H9 (cell line): ENCODE measurements around the gene SEMA3C. TPM values are rescaled to one million over a fixed set of nuclear protein-coding genes. Genes with fewer than 3 reads are reported as not detected.

Experiments used
- DNase-seq: peaks from one replicate; pipeline ENCODE4 v3.0.0-alpha.2; 2017
- H2AFZ ChIP-seq: one replicate; pipeline ENCODE4 v1.6.1; 2013; ENCODE audit warnings: mild to moderate bottlenecking, low read length, control low read depth, moderate library complexity
- H2AK5ac ChIP-seq: 2 replicates; pipeline ENCODE4 v1.6.1; 2013; ENCODE audit warnings: low read length, control low read depth, mixed read lengths; ENCODE audit not compliant: insufficient read length
- H2BK120ac ChIP-seq: one replicate; pipeline ENCODE4 v1.6.1; 2013; ENCODE audit warnings: low read depth, mild to moderate bottlenecking, low read length, control low read depth, inconsistent platforms; ENCODE audit not compliant: poor library complexity, severe bottlenecking
- H2BK12ac ChIP-seq: 2 replicates; pipeline ENCODE4 v1.6.1; 2013; ENCODE audit warnings: low read length, control low read depth, mixed read lengths, low read depth; ENCODE audit not compliant: insufficient read length
- H2BK15ac ChIP-seq: 2 replicates; pipeline ENCODE4 v1.6.1; 2013; ENCODE audit warnings: low read depth, low read length, control low read depth
- H2BK20ac ChIP-seq: one replicate; pipeline ENCODE4 v1.6.1; 2013; ENCODE audit warnings: low read depth, mild to moderate bottlenecking, low read length, control low read depth, inconsistent platforms; ENCODE audit not compliant: poor library complexity, severe bottlenecking
- H2BK5ac ChIP-seq: 2 replicates; pipeline ENCODE4 v1.6.1; 2013; ENCODE audit warnings: low read length, control low read depth, mixed read lengths; ENCODE audit not compliant: insufficient read length
- H3K14ac ChIP-seq: 2 replicates; pipeline ENCODE4 v1.6.1; 2013; ENCODE audit warnings: low read length, control low read depth; ENCODE audit not compliant: insufficient read depth
- H3K18ac ChIP-seq: 2 replicates; pipeline ENCODE4 v1.6.1; 2013; ENCODE audit warnings: low read depth, mild to moderate bottlenecking, mixed read lengths, low read length, control low read depth; ENCODE audit not compliant: insufficient read length
- H3K23ac ChIP-seq: 2 replicates; pipeline ENCODE4 v1.6.1; 2013; ENCODE audit warnings: low read length, control low read depth, mixed read lengths, low read depth; ENCODE audit not compliant: insufficient read length
- H3K23me2 ChIP-seq: 2 replicates; pipeline ENCODE4 v1.6.1; 2013; ENCODE audit warnings: low read depth, mild to moderate bottlenecking, mixed read lengths, low read length, control low read depth; ENCODE audit not compliant: insufficient read length, poor library complexity, severe bottlenecking
- H3K27ac ChIP-seq: 2 replicates; pipeline ENCODE4 v1.5.1; 2013; ENCODE audit warnings: low read length, control low read depth, mixed read lengths, low read depth; ENCODE audit not compliant: insufficient read length
- H3K27me3 ChIP-seq: 2 replicates; pipeline ENCODE4 v1.6.1; 2013; ENCODE audit warnings: low read length, control low read depth, inconsistent platforms; ENCODE audit not compliant: insufficient read depth
- H3K4ac ChIP-seq: 2 replicates; pipeline ENCODE4 v1.6.1; 2013; ENCODE audit warnings: low read depth, mild to moderate bottlenecking, control low read depth, inconsistent platforms, low read length, moderate library complexity
- H3K4me1 ChIP-seq: 2 replicates; pipeline ENCODE4 v1.6.1; 2013; ENCODE audit warnings: low read length, control low read depth, inconsistent platforms; ENCODE audit not compliant: insufficient read depth
- H3K4me2 ChIP-seq: 2 replicates; pipeline ENCODE4 v1.6.1; 2013; ENCODE audit warnings: low read length, control low read depth, mixed read lengths; ENCODE audit not compliant: insufficient read length, insufficient read depth
- H3K56ac ChIP-seq: 2 replicates; pipeline ENCODE4 v1.6.1; 2013; ENCODE audit warnings: low read depth, mild to moderate bottlenecking, mixed read lengths, low read length, control low read depth; ENCODE audit not compliant: insufficient read length
- H3K79me1 ChIP-seq: 2 replicates; pipeline ENCODE4 v1.6.1; 2013; ENCODE audit warnings: low read depth, mild to moderate bottlenecking, moderate library complexity, low read length, control low read depth, inconsistent platforms; ENCODE audit not compliant: insufficient read depth, poor library complexity, severe bottlenecking
- H3K79me2 ChIP-seq: 2 replicates; pipeline ENCODE4 v1.6.1; 2013; ENCODE audit warnings: low read length, control low read depth, inconsistent platforms; ENCODE audit not compliant: insufficient read depth
- H3K9ac ChIP-seq: 2 replicates; pipeline ENCODE4 v1.6.1; 2013; ENCODE audit warnings: low read length, control low read depth, mixed read lengths; ENCODE audit not compliant: insufficient read length; ENCODE audit errors: extremely low read depth
- H3K9me3 ChIP-seq: one replicate; pipeline ENCODE4 v1.6.1; 2013; ENCODE audit warnings: low read depth, low read length, inconsistent platforms; ENCODE audit not compliant: control insufficient read depth
- H3T11ph ChIP-seq: one replicate; pipeline ENCODE4 v1.6.1; 2013; ENCODE audit warnings: mild to moderate bottlenecking, low read length, control low read depth, inconsistent platforms
- H4K20me1 ChIP-seq: one replicate; pipeline ENCODE4 v1.6.1; 2013; ENCODE audit not compliant: control insufficient read depth, insufficient read length, insufficient read depth
- H4K5ac ChIP-seq: 2 replicates; pipeline ENCODE4 v1.6.1; 2013; ENCODE audit warnings: low read depth, mild to moderate bottlenecking, mixed read lengths, low read length, control low read depth; ENCODE audit not compliant: insufficient read length
- H4K8ac ChIP-seq: replicated peaks from 2 replicates; pipeline ENCODE4 v1.6.1; 2013; ENCODE audit warnings: low read length, control low read depth, mixed read lengths, low read depth; ENCODE audit not compliant: insufficient read length
- H4K91ac ChIP-seq: 2 replicates; pipeline ENCODE4 v1.6.1; 2013; ENCODE audit warnings: low read depth, mild to moderate bottlenecking, moderate library complexity, mixed read lengths, low read length, control low read depth; ENCODE audit not compliant: insufficient read length
- H3K27ac Mint-ChIP-seq, 3 experiments: 2 replicates in 2 of 3; 3 replicates in 1 of 3; pipeline ENCODE4 v1.8.0; 2020 to 2021; ENCODE audit warnings: mixed read lengths in 3 of 3, mild to moderate bottlenecking in 1 of 3, moderate library complexity in 1 of 3
- H3K27me3 Mint-ChIP-seq: 2 replicates; pipeline ENCODE4 v1.8.0; 2021; ENCODE audit warnings: low read depth, mild to moderate bottlenecking, moderate library complexity, mixed read lengths
- H3K36me3 Mint-ChIP-seq, 3 experiments: 2 replicates in 2 of 3; 3 replicates in 1 of 3; pipeline ENCODE4 v1.8.0; 2020 to 2021; ENCODE audit warnings: low read depth in 3 of 3, mixed read lengths in 3 of 3; ENCODE audit not compliant: insufficient read depth in 1 of 3
- H3K4me1 Mint-ChIP-seq, 2 experiments: 2 replicates each; pipeline ENCODE4 v1.8.0; 2020; ENCODE audit warnings: mixed read lengths in 2 of 2
- H3K4me3 Mint-ChIP-seq, 2 experiments: 2 replicates in 1 of 2; 3 replicates in 1 of 2; pipeline ENCODE4 v1.8.0; 2020 to 2021; ENCODE audit warnings: mild to moderate bottlenecking in 2 of 2, mixed read lengths in 2 of 2, moderate library complexity in 1 of 2
- H3K9me3 Mint-ChIP-seq, 2 experiments: 2 replicates in 1 of 2; 3 replicates in 1 of 2; pipeline ENCODE4 v1.8.0; 2020; ENCODE audit warnings: mild to moderate bottlenecking in 2 of 2, mixed read lengths in 2 of 2, moderate library complexity in 1 of 2
- CTCF ChIP-seq: fragments of 200-600 bp; sonication (generic); conservative IDR thresholded peaks from 3 replicates; pipeline ENCODE4 v1.8.0; 2021; ENCODE audit warnings: antibody characterized with exemption, mild to moderate bottlenecking
- WGBS: extraction: QIAGEN DNeasy Blood & Tissue Kit; methylation state at CpG from one replicate; pipeline ENCODE4 v1.1.7; 2013; ENCODE audit warnings: missing lambda C conversion rate, low lambda C conversion rate, mixed read lengths; ENCODE audit not compliant: insufficient read length; ENCODE audit errors: extremely low coverage; 5-methylcytosine and 5-hydroxymethylcytosine counted together
- total RNA-seq: library from RNA; stranded (reverse); gene quantifications from 2 replicates; pipeline ENCODE4 v1.2.1, GENCODE V29; 2021

SEMA3C gene
- total RNA-seq, 1 experiment from 2014 or later: 1.6 TPM

- Histone ChIP-seq H3K79me2 (no peaks in the 10 kb centered on the region), H3K18ac (no peak overlapping the region), H2AFZ (no peak overlapping the region), H3K14ac (no peak overlapping the region), H3K4ac (no peak overlapping the region), H4K8ac (no peak overlapping the region), H2BK15ac (no peak overlapping the region), H4K91ac (no peak overlapping the region), H2BK12ac (no peak overlapping the region), H3T11ph (no peak overlapping the region), H2AK5ac (no peak overlapping the region), H3K27me3 (no peaks in the 10 kb centered on the region), H3K79me1 (no peaks in the 10 kb centered on the region), H3K56ac (no peak overlapping the region), H3K27ac (no peak overlapping the region), H4K5ac (no peak overlapping the region), H3K4me2 (no peak overlapping the region), H3K9ac (no peak overlapping the region), H3K4me1 (no peaks in the 10 kb centered on the region), H2BK20ac (no peak overlapping the region), H3K23ac (no peak overlapping the region), H2BK5ac (no peak overlapping the region), H3K23me2 (no peaks in the 10 kb centered on the region), H4K20me1 (no peaks in the 10 kb centered on the region), H2BK120ac (no peak overlapping the region), H3K9me3 (no peaks in the 10 kb centered on the region)
- no peak for DNase-seq
- H3K27ac Mint-ChIP-seq: no peak overlapping the region
- H3K9me3 Mint-ChIP-seq: no peaks in the 10 kb centered on the region
- TF ChIP-seq CTCF: no peak
- no peaks in the 10 kb centered on the region for H3K27me3 Mint-ChIP-seq
- no peak overlapping the region for H3K4me3 Mint-ChIP-seq
- no CpG with 5 or more reads among the region's 1 CpG for WGBS
- no peaks in the 10 kb centered on the region for H3K36me3 Mint-ChIP-seq
- H3K4me1 Mint-ChIP-seq: no peaks in the 10 kb centered on the region
Observed at GRCh38 chr7:80827239-80827633, 91.6 kb downstream of the SEMA3C start.
